ACHN (cell line): ENCODE results near the gene TTYH1.

Experiments
- DNase-seq: peaks from one replicate; pipeline ENCODE4 v3.0.0-alpha.2; 2015
- in situ Hi-C: cut with HindIII; loops from 2 replicates; pipeline ENCODE4 v1.10.0; 2017; ENCODE audit warnings: low sequenced_read_pairs, low pct_ligation_motif_present, low pct_unique_long_range_greater_than_20kb

TTYH1 gene

GRCh38 chr19:54418930-54419800 lies 3.9 kb downstream of the TTYH1 start:
- DNase-seq: no peak
- in situ Hi-C loops: no loop called here

GRCh38 chr19:54420068-54420382 lies 4.8 kb downstream of the TTYH1 start:
- no peak for DNase-seq
- in situ Hi-C loops: no loop called here

GRCh38 chr19:54420383-54421168 lies 5.3 kb downstream of the TTYH1 start:
- in situ Hi-C loops: no loop called here
- DNase-seq: no peak

- in situ Hi-C loops: no loop called here
- no peak for DNase-seq
Measured at GRCh38 chr19:54421169-54421516, 5.9 kb downstream of the TTYH1 start.

GRCh38 chr19:54421521-54421920 lies 6.3 kb downstream of the TTYH1 start:
- in situ Hi-C loops: no loop called here
- DNase-seq: no peak

- no peak for DNase-seq
- in situ Hi-C loops: no loop called here
Measured at GRCh38 chr19:54422136-54422535, 6.9 kb downstream of the TTYH1 start.

GRCh38 chr19:54424201-54424600 lies 8.9 kb downstream of the TTYH1 start:
- DNase-seq: no peak
- in situ Hi-C loops: no loop called here

GRCh38 chr19:54424660-54425381 lies 9.6 kb downstream of the TTYH1 start:
- in situ Hi-C loops: no loop called here
- DNase-seq: no peak

- DNase-seq: no peak
Measured at GRCh38 chr19:54425382-54425723, 10.1 kb downstream of the TTYH1 start.

GRCh38 chr19:54426291-54426931 lies 11.1 kb downstream of the TTYH1 start:
- in situ Hi-C loops: no loop called here
- DNase-seq: no peak

More at GRCh38 chr19:54425382-54425723, 10.1 kb downstream of the TTYH1 start:
- in situ Hi-C loops: no loop called here

GRCh38 chr19:54427586-54427985 lies 12.3 kb downstream of the TTYH1 start:
- no peak for DNase-seq
- in situ Hi-C loops: no loop called here

- in situ Hi-C loops: no loop called here
- DNase-seq: no peak
Measured at GRCh38 chr19:54428323-54429175, 13.3 kb downstream of the TTYH1 start.

GRCh38 chr19:54429176-54429495 lies 13.9 kb downstream of the TTYH1 start:
- in situ Hi-C loops: no loop called here
- DNase-seq: no peak

GRCh38 chr19:54429545-54430227 lies 14.4 kb downstream of the TTYH1 start:
- in situ Hi-C loops: no loop called here
- DNase-seq: no peak

GRCh38 chr19:54430306-54431254 lies 15.3 kb downstream of the TTYH1 start:
- peak; percentile 14 for DNase-seq

GRCh38 chr19:54431255-54431838 lies 16.1 kb downstream of the TTYH1 start:
- DNase-seq: peak; percentile 41
- in situ Hi-C loops: no loop called here

More at GRCh38 chr19:54430306-54431254, 15.3 kb downstream of the TTYH1 start:
- in situ Hi-C loops: no loop called here
